Esophagus squamous epithelium (tissue), 4 donors: ENCODE measurements around the gene NCSTN.

Experiments
- CTCF ChIP-seq, 6 experiments: fragments of 450-650 bp in 4 of 6; fragments of 200-600 bp in 2 of 6; sonication (generic) in 2 of 6; IDR thresholded peaks; one replicate each; pipeline ENCODE4 v1.5.1; 2016 to 2019; ENCODE audit warnings: antibody characterized with exemption in 6 of 6, mild to moderate bottlenecking in 4 of 6, moderate library complexity in 4 of 6
- POLR2A ChIP-seq, 4 donors: fragments of 450-650 bp; IDR thresholded peaks; one replicate each; pipeline ENCODE4 v1.6.1; 2017; ENCODE audit warnings: antibody characterized with exemption in 4 of 4, mild to moderate bottlenecking in 4 of 4, moderate library complexity in 3 of 4

GRCh38 chr1:160342953-160343869, at the start of gene NCSTN, which contains the start of gene COPA:
- TF ChIP-seq CTCF (IDR thresholded peaks at IDR 0.05) (peak in 1 of 6 experiments; percentile 32), POLR2A (IDR thresholded peaks at IDR 0.05) (peak in 2 of 4 donors; percentile 83 to 86)
